GM19463 (cell line): ENCODE results near the gene CALML6.

ENCODE experiments used
- ATAC-seq: cut with Tn5 transposase; IDR thresholded peaks from one replicate; pipeline ENCODE4 v1.9.1; 2021; ENCODE audit warnings: mild to moderate bottlenecking, moderate library complexity; ENCODE audit not compliant: unreplicated experiment

The CALML6 gene

DNA sequence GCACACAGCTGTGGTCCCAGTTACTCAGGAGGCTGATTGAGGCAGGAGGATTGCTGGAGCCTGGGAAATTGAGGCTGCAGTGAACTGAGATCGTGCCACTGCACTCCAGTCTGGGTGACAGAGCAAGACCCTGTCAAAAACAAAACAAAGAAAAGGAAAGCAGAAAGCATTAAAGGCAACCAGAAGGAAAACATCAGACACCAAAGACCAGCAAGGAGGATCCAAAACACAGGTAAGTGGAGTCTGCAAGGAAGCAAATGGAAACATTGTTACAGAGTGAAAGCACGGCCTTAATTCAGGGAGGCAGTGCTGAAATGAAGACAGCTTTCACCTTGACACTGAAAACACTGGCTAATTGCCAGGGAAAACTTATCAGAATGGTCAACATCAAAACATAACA lies 47.7 kb downstream of the CALML6 start:
- ATAC-seq = no peak

- no peak for ATAC-seq
Observed at GRCh38 chr1:1963570-1963969, 48.5 kb downstream of the CALML6 start.

- no peak for ATAC-seq
Observed at GRCh38 chr1:1964811-1965210, 49.8 kb downstream of the CALML6 start.

DNA sequence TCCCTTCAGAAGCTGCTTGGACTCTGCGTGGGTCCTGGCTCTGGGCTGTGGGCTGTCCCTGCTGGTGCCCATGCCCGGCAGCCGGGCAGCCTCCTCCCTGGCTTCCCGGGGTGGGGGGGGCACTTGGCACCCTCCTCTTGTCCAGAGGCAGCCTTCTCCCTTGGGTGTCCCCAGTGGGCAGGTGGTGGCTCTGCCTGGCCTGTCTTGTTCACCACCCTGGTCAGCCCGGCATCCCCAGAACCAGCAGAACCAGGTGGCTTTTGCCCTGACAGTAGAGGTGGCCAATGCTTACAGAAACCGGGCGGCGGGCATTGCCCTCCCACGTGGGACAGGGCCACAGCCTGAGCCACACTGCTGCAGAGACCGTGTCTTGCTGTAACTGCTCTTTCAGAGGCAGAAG lies 50.5 kb downstream of the CALML6 start:
- ATAC-seq = no peak

DNA sequence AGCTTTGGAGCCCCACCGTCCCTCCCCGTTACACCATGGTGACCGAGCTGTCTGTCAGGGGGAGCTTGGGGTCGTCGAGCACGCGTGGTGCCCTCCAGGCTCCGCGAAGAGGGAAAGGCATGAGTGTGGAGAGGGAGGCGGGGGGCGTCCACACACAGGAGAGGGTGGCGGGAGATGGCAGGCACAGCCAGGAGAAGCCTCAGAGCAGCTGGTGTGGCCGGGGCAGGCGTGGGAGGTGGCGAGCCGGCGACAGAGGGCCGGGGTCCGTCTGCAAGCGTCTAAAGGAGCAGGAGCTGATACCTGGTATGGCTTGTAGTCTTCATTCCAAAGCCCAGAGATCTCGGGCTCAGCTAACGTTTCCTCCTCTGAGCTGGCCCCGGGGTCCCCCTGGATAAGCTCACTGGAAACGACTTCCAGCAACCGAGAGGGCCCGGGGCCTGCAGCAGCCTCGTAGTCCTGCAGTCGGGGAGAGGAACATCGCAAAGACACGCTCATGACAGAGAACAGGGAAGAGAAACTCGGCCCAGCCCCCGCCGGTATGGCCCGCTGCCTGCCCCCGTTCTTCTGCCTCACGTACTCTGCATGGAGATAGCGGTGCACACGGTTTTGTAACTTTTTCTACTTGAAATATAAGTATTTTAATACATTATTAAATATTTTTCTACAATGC lies 51.1 kb downstream of the CALML6 start:
- ATAC-seq = no peak
